Thyroid gland (tissue), 4 donors: Measurements from ENCODE around the gene HMCN2. TPM values are rescaled to one million over a fixed set of nuclear protein-coding genes. Genes with fewer than 3 reads are reported as not detected.

ENCODE experiments used
- DNase-seq, 2 donors: peaks; one replicate each; pipeline ENCODE4 v3.0.0-alpha.2; 2019
- H3K27ac ChIP-seq, 3 donors: fragments of 200-600 bp; sonication (generic); 1 replicate in 2 of 3; 2 replicates in 1 of 3; pipeline ENCODE4 v1.5.1; 2016 to 2019; ENCODE audit warnings: mild to moderate bottlenecking in 1 of 3, moderate library complexity in 1 of 3
- H3K27me3 ChIP-seq: fragments of 200-600 bp; sonication (generic); one replicate; pipeline ENCODE4 v1.5.1; 2019
- H3K36me3 ChIP-seq, 2 donors: fragments of 200-600 bp; sonication (generic); one replicate each; pipeline ENCODE4 v1.5.1; 2016 to 2019
- H3K4me1 ChIP-seq, 2 donors: fragments of 200-600 bp; sonication (generic); one replicate each; pipeline ENCODE4 v1.5.1; 2017 to 2019
- H3K4me3 ChIP-seq, 3 donors: fragments of 200-600 bp; sonication (generic); replicated peaks in 1 of 3; 1 replicate in 2 of 3; 2 replicates in 1 of 3; pipeline ENCODE4 v1.5.1; 2016; ENCODE audit warnings: mild to moderate bottlenecking in 1 of 3
- H3K9me3 ChIP-seq: fragments of 200-600 bp; sonication (generic); one replicate; pipeline ENCODE4 v1.5.1; 2017
- CTCF ChIP-seq, 6 experiments: fragments of 200-600 bp in 3 of 6; fragments of 450-650 bp in 3 of 6; sonication (generic) in 3 of 6; IDR thresholded peaks; one replicate each; pipeline ENCODE4 v1.5.1; 2016 to 2019; ENCODE audit warnings: antibody characterized with exemption in 6 of 6, mild to moderate bottlenecking in 2 of 6, inconsistent platforms in 1 of 6, moderate library complexity in 1 of 6
- POLR2A ChIP-seq, 2 donors: fragments of 450-650 bp; IDR thresholded peaks; one replicate each; pipeline ENCODE4 v1.6.1; 2017; ENCODE audit warnings: antibody characterized with exemption in 2 of 2, mild to moderate bottlenecking in 2 of 2, moderate library complexity in 1 of 2
- WGBS, 2 donors: methylation state at CpG; one replicate each; pipeline ENCODE4 v1.1.5; 2017; 5-methylcytosine and 5-hydroxymethylcytosine counted together
- intact Hi-C: fragments of 100-400 bp; cut with DNase I; formaldehyde crosslinking; loops from one replicate; pipeline ENCODE4 v1.15.1; 2023
- total RNA-seq, 4 donors: library from RNA; depleted of rRNA; stranded (reverse); fragments of >200 nt; gene quantifications; one replicate each; pipeline ENCODE4 v1.2.3, GENCODE V29; 2016

Gene HMCN2
- total RNA-seq, 4 donors from 2014 or later = 1.7 to 5.5 (median 3.5) TPM

GRCh38 chr9:130387398-130387797, 121.8 kb downstream of the HMCN2 start:
- no peak for TF ChIP-seq POLR2A (IDR thresholded peaks at IDR 0.05)
- TF ChIP-seq CTCF (IDR thresholded peaks at IDR 0.05) = no peak
- 80 to 83% methylated on average over 8 of the region's 8 CpGs for WGBS, 2 donors
- DNase-seq = no peak
- no peaks in the 10 kb centered on the region for H3K9me3 ChIP-seq
- H3K27me3 ChIP-seq = no peaks in the 10 kb centered on the region
- H3K4me1 ChIP-seq = no peaks in the 10 kb centered on the region
- no peaks in the 10 kb centered on the region for H3K36me3 ChIP-seq
- intact Hi-C loops = no loop called here
- no peak overlapping the region for H3K27ac ChIP-seq
- H3K4me3 ChIP-seq = no peak overlapping the region

GRCh38 chr9:130387905-130388304, 122.3 kb downstream of the HMCN2 start:
- Histone ChIP-seq H3K27ac (no peak overlapping the region), H3K36me3 (no peaks in the 10 kb centered on the region), H3K9me3 (no peaks in the 10 kb centered on the region), H3K4me1 (no peaks in the 10 kb centered on the region), H3K4me3 (no peak overlapping the region), H3K27me3 (no peaks in the 10 kb centered on the region)
- intact Hi-C loops = no loop called here
- DNase-seq = no peak
- WGBS, 2 donors = 90 to 100% methylated on average over 4 of the region's 4 CpGs
- TF ChIP-seq CTCF (IDR thresholded peaks at IDR 0.05) (no peak), POLR2A (IDR thresholded peaks at IDR 0.05) (no peak)

GRCh38 chr9:130390390-130390789, 124.8 kb downstream of the HMCN2 start:
- 62 to 68% methylated on average over 7 of the region's 7 CpGs for WGBS, 2 donors
- H3K27me3 ChIP-seq = no peaks in the 10 kb centered on the region

GRCh38 chr9:130390986-130391385, 125.4 kb downstream of the HMCN2 start:
- Histone ChIP-seq H3K27ac (no peak overlapping the region), H3K27me3 (no peaks in the 10 kb centered on the region), H3K36me3 (no peaks in the 10 kb centered on the region), H3K4me3 (no peak overlapping the region), H3K4me1 (no peaks in the 10 kb centered on the region), H3K9me3 (no peaks in the 10 kb centered on the region)
- 83 to 93% methylated on average over 4 to 17 of the region's 27 CpGs for WGBS, 2 donors
- intact Hi-C loops = no loop called here
- no peak for TF ChIP-seq POLR2A (IDR thresholded peaks at IDR 0.05)
- TF ChIP-seq CTCF (IDR thresholded peaks at IDR 0.05) = no peak
- DNase-seq = no peak

More at GRCh38 chr9:130390390-130390789, 124.8 kb downstream of the HMCN2 start:
- Histone ChIP-seq H3K36me3 (no peaks in the 10 kb centered on the region), H3K9me3 (no peaks in the 10 kb centered on the region), H3K4me3 (no peak overlapping the region), H3K4me1 (no peaks in the 10 kb centered on the region), H3K27ac (no peak overlapping the region)
- no peak for DNase-seq
- intact Hi-C loops = no loop called here
- TF ChIP-seq POLR2A (IDR thresholded peaks at IDR 0.05) = no peak
- TF ChIP-seq CTCF (IDR thresholded peaks at IDR 0.05) = no peak

GRCh38 chr9:130391866-130392265, 126.3 kb downstream of the HMCN2 start:
- DNase-seq = no peak
- intact Hi-C loops = no loop called here
- Histone ChIP-seq H3K36me3 (no peaks in the 10 kb centered on the region), H3K4me1 (no peaks in the 10 kb centered on the region), H3K27me3 (no peaks in the 10 kb centered on the region), H3K9me3 (no peaks in the 10 kb centered on the region), H3K27ac (no peak overlapping the region), H3K4me3 (no peak overlapping the region)
- TF ChIP-seq POLR2A (IDR thresholded peaks at IDR 0.05) (no peak), CTCF (IDR thresholded peaks at IDR 0.05) (no peak)
- 88 to 90% methylated on average over 9 to 13 of the region's 13 CpGs for WGBS, 2 donors
